Right lobe of liver (tissue), 6 donors: Measurements from ENCODE around the gene POFUT2. TPM values are rescaled to one million over a fixed set of nuclear protein-coding genes. Genes with fewer than 3 reads are reported as not detected.

ENCODE experiments used
- ATAC-seq, 4 donors: fragments of 200-7000 bp; cut with Tn5 transposase; one replicate each; pipeline ENCODE4 v1.9.1; 2020; ENCODE audit warnings: mild to moderate bottlenecking in 4 of 4, moderate library complexity in 4 of 4
- DNase-seq, 3 donors: peaks; one replicate each; pipeline ENCODE4 v3.0.0-alpha.2; 2020
- H3K27ac ChIP-seq, 3 donors: fragments of 200-600 bp; one replicate each; pipeline ENCODE4 v1.8.0; 2022
- H3K27me3 ChIP-seq, 2 donors: fragments of 200-600 bp; one replicate each; pipeline ENCODE4 v1.8.0; 2022
- H3K36me3 ChIP-seq, 4 donors: fragments of 200-600 bp; sonication (generic) in 1 of 4; one replicate each; pipeline versions ENCODE4 v1.5.1 to v1.8.0; 2017 to 2022; ENCODE audit warnings: control low read depth in 1 of 4
- H3K4me1 ChIP-seq, 4 donors: fragments of 200-600 bp; sonication (generic) in 1 of 4; one replicate each; pipeline versions ENCODE4 v1.5.1 to v1.8.0; 2017 to 2022; ENCODE audit warnings: control low read depth in 1 of 4
- H3K4me3 ChIP-seq, 3 donors: fragments of 200-600 bp; one replicate each; pipeline ENCODE4 v1.8.0; 2022
- H3K9me3 ChIP-seq, 4 donors: fragments of 200-600 bp; sonication (generic) in 1 of 4; one replicate each; pipeline versions ENCODE4 v1.5.1 to v1.8.0; 2017 to 2022; ENCODE audit warnings: control low read depth in 1 of 4
- CTCF ChIP-seq, 4 donors: fragments of 200-600 bp in 3 of 4; fragments of 450-650 bp in 1 of 4; IDR thresholded peaks; one replicate each; pipeline versions ENCODE4 v1.5.1 to v1.8.0; 2016 to 2022; ENCODE audit warnings: antibody characterized with exemption in 4 of 4, mild to moderate bottlenecking in 2 of 4
- POLR2A ChIP-seq: fragments of 450-650 bp; IDR thresholded peaks from one replicate; pipeline ENCODE4 v1.6.1; 2017; ENCODE audit warnings: antibody characterized with exemption, mild to moderate bottlenecking
- WGBS: methylation state at CpG from one replicate; pipeline ENCODE4 v1.1.6; 2018; ENCODE audit warnings: low coverage, low lambda C conversion rate; ENCODE audit not compliant: insufficient coverage; ENCODE audit errors: missing lambda C conversion rate; 5-methylcytosine and 5-hydroxymethylcytosine counted together
- intact Hi-C, 2 donors: fragments of 100-400 bp; cut with DNase I; formaldehyde crosslinking; loops; one replicate each; pipeline versions ENCODE4 v1.11.2 to v1.14.1; 2022
- total RNA-seq, 6 experiments: library from RNA; depleted of rRNA in 2 of 6; stranded (reverse); fragments of >200 nt in 2 of 6; fragmentation: NEBNext Ultra II Directional in 3 of 6; extraction: Animal tissue kit (Norgen Biotek cat#: 25700) in 3 of 6; gene quantifications; one replicate each; pipeline versions ENCODE4 v1.1.0 to v1.2.4, GENCODE V29; 2016 to 2023
- donor health status: DM: no; HTN: yes; CAD: no.
- donor health status: DM: no; HTN: no; CAD: no.
- donor health status: DM: no; HTN: no; CAD: no.
- donor health status: DM: no; HTN: yes; CAD: no.
- donor health status: DM: no; HTN: yes; CAD: no.

The POFUT2 gene
- total RNA-seq, 6 experiments from 2014 or later, result 10.5 to 22.0 (median 13.7) TPM

GRCh38 chr21:45330075-45330781, 42.5 kb upstream of the POFUT2 start:
- 9% methylated on average over 6 of the region's 15 CpGs for WGBS
- Histone ChIP-seq H3K9me3 (no peaks in the 10 kb centered on the region), H3K27ac (peak overlapping the region; percentile 46 to 71 (median 53)), H3K4me3 (peak overlapping the region in 1 of 3 donors; percentile 33), H3K4me1 (peaks cover 0 to 21% (median 8%) of the 10 kb centered on the region in 4 donors), H3K36me3 (no peaks in the 10 kb centered on the region), H3K27me3 (no peaks in the 10 kb centered on the region)
- no peak for TF ChIP-seq POLR2A
- TF ChIP-seq CTCF (IDR thresholded peaks at IDR 0.05), result no peak
- ATAC-seq, result peak; percentile 79 to 87 (median 83)
- DNase-seq, result peak; percentile 87 to 92 (median 90)
- intact Hi-C loops, result loop anchor here in 1 of 2 donors (10.0 kb wide), 1 partner anchor 75 kb away; the partner anchor contains the start of gene COL18A1

- Histone ChIP-seq H3K27me3 (no peaks in the 10 kb centered on the region), H3K27ac (peak overlapping the region; percentile 38 to 71 (median 53)), H3K4me3 (peak overlapping the region in 1 of 3 donors; percentile 33), H3K9me3 (no peaks in the 10 kb centered on the region), H3K36me3 (no peaks in the 10 kb centered on the region), H3K4me1 (peaks cover 0 to 21% (median 8%) of the 10 kb centered on the region in 4 donors)
- TF ChIP-seq CTCF (IDR thresholded peaks at IDR 0.05), result no peak
- TF ChIP-seq POLR2A, result peak; percentile 59
- ATAC-seq (peak; percentile 68 to 80 (median 74)), DNase-seq (peak in 2 of 3 donors; percentile 77 to 88)
- WGBS, result 42% methylated on average over 8 of the region's 30 CpGs
- intact Hi-C loops, result loop anchor here in 1 of 2 donors (10.0 kb wide), 1 partner anchor 75 kb away; the partner anchor contains the start of gene COL18A1
Measured at GRCh38 chr21:45329261-45330074, 41.8 kb upstream of the POFUT2 start.

GRCh38 chr21:45328198-45329091, 40.8 kb upstream of the POFUT2 start:
- DNase-seq (peak in 1 of 3 donors; percentile 59), ATAC-seq (no peak)
- no peak overlapping the region for H3K4me3 ChIP-seq
- WGBS, result 84% methylated on average over 16 of the region's 43 CpGs
- peaks cover 0 to 21% (median 8%) of the 10 kb centered on the region in 4 donors for H3K4me1 ChIP-seq
- no peaks in the 10 kb centered on the region for H3K9me3 ChIP-seq
- peak overlapping the region in 1 of 3 donors; percentile 53 for H3K27ac ChIP-seq
- no peaks in the 10 kb centered on the region for H3K27me3 ChIP-seq
- intact Hi-C loops, result no loop called here
- H3K36me3 ChIP-seq, result no peaks in the 10 kb centered on the region
- TF ChIP-seq POLR2A, result no peak
- TF ChIP-seq CTCF (IDR thresholded peaks at IDR 0.05), result no peak
